NCI-H146 (cell line): ENCODE results near the gene TAT.

Experiments used
- DNase-seq: peaks from one replicate; lab custom pipeline; 2025; lab: John Stamatoyannopoulos, UW

The TAT gene

GRCh38 chr16:71537643-71538042 lies 39.2 kb downstream of the TAT start:
- DNase-seq: peak; percentile 70

DNA sequence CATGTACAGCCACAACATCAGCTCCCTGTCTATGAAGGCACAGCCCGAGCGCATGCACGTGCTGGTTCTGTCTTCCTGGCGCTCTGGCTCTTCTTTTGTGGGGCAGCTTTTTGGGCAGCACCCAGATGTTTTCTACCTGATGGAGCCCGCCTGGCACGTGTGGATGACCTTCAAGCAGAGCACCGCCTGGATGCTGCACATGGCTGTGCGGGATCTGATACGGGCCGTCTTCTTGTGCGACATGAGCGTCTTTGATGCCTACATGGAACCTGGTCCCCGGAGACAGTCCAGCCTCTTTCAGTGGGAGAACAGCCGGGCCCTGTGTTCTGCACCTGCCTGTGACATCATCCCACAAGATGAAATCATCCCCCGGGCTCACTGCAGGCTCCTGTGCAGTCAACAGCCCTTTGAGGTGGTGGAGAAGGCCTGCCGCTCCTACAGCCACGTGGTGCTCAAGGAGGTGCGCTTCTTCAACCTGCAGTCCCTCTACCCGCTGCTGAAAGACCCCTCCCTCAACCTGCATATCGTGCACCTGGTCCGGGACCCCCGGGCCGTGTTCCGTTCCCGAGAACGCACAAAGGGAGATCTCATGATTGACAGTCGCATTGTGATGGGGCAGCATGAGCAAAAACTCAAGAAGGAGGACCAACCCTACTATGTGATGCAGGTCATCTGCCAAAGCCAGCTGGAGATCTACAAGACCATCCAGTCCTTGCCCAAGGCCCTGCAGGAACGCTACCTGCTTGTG lies 40.0 kb downstream of the TAT start:
- DNase-seq: peak; percentile 15

- no peak for DNase-seq
Measured at GRCh38 chr16:71532366-71532765, 44.5 kb downstream of the TAT start.

- DNase-seq: no peak
Measured at GRCh38 chr16:71528863-71529262, 48.0 kb downstream of the TAT start.

- no peak for DNase-seq
Measured at GRCh38 chr16:71528257-71528656, 48.6 kb downstream of the TAT start.

DNA sequence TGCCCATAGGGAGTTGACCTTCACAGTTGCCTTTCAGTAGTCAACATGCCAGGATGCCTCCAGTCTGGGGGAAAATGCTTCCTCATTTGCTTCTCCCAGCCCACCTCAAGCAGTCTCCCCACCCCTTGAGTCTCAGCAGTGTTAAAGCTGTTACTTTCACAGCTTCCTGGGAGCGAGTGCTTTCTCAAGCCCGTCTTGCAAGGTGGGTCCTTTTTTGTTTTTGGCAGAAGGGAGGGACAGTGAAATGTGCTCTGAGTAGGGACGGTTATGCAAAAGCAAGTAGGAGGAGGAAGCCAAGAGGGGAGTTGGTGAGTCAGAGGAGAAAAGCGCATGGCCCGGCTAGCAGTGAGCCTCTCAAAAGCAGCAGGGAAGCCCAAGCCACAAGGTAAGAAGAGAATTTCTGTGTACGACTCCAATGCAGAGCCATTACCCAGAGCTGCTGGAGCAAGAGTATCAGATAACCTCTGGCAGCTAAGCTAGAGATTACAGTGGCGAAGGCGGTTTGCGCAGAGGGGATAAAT lies 50.7 kb downstream of the TAT start, which contains the start of gene CHST4:
CHST4 (plus strand) TSS at position 316 of the 521 bp plus-strand sequence. CDS start 10,252 bp downstream, outside the sequence.
- peak; percentile 50 for DNase-seq

DNA sequence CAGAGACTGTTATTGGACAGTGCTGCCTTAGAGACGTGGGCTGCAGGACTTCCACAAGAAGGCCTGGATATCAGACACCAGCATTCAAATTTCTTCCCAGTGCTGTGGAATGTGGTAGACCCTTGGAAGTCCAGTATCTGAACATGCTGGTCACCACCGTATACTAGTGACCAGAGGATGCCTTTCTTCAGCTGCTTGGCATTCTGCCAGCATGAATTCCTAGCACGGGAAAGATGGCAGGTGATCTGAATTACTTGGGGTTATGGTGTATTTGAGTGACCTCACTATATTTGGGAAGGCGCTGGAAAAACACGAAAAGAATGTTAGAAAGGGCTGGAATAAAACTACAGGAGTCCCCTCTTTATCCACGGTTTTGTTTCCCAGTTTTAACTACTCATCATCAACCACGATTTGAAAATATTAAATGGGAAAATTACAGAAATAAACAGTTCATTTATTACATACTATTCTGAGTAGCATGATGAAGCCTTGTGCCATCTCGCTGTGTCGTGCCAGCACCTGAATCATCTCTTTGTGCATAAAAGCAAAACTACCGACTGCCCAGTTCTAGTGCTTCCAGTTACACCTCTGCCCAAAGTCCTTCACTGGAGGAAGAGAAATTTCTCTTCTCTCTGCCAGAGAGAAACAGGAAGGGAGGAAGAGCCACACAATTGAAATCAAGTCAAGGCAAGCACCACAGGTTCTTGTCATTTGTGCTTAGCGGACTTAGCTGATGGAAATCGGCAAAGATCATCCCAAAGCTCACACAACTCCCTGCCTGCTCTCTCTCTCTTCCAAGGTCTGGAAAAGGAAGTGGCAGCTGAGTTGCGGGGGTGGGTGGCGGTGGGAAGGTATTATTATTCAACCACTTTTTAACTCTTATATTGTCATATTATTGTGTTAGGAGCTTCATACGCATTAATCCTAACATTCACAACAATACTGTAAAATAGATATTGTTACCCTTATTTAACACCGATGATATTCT lies 52.0 kb downstream of the TAT start:
- peak; percentile 22 for DNase-seq

DNA sequence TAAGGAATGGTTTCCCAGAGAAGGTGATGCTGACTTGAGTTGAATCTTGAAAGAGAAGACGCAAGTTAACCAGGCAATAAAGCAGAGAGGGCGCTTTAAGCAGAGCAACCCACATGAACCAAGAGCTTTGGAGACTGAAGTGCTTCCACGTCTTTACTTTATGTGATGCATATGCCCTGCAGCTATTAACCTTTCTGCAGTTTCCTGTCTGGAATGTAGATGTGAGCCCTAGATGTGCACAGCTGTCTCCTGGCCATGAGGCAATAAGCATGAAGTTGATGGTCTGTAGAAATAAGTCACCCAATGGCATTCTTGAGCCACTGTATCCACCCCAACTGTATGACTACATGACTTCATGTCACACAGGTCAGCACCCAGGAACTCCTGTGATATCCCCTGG lies 56.3 kb downstream of the TAT start:
- DNase-seq: peak; percentile 7
